Ramos (cell line): ENCODE data around the gene CCDC185.
"Not testable (repeated sequence)": the region's sequence is repeated elsewhere in the genome, so short reads cannot be mapped to it uniquely, and the experiment has no call there.

Experiments used
- in situ Hi-C: fragments of 300-500 bp; cut with MboI; formaldehyde crosslinking; loops from one replicate; pipeline ENCODE4 v1.14.3; 2022; ENCODE audit warnings: low sequenced_read_pairs; ENCODE audit not compliant: unreplicated experiment

CCDC185 gene

DNA sequence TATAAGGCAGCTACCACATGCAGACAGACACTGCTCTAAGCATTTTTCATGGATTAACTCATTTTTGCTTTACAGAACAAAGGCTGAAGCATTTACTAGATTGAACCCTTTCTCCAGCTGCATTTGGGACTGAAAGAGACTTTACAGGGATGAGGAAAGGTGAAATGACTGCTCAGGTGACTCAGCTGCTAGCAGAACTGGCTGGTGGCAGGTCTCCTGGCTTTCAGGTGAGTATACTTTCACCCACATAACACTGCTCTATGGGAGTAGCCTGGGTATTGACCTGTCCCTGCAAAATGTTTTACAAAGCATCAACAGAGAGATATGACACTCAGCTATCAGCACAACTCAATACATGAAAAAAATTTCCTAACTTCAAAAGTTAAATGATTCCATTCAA, 2.6 kb upstream of the CCDC185 start:
- in situ Hi-C loops = no loop called here

DNA sequence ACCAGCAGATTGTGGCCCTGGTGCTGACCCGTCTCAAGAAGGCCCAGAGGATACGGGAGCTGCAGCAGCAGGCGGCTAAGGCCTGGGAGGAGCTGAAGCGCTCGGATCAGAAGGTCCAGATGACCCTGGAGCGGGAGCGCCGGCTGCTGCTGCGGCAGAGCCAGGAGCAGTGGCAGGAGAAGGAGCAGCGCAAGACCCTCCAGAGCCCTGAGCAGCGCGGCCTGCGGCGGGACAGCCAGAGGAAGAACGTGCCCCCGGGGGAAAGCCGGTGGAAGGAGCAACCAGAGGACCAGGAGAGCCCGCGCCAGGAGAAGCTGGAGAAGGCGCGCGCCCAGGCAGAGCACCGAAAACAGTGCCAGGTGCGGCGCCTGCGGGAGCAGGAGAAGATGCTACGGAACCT, 1.0 kb downstream of the CCDC185 start:
- in situ Hi-C loops = no loop called here

DNA sequence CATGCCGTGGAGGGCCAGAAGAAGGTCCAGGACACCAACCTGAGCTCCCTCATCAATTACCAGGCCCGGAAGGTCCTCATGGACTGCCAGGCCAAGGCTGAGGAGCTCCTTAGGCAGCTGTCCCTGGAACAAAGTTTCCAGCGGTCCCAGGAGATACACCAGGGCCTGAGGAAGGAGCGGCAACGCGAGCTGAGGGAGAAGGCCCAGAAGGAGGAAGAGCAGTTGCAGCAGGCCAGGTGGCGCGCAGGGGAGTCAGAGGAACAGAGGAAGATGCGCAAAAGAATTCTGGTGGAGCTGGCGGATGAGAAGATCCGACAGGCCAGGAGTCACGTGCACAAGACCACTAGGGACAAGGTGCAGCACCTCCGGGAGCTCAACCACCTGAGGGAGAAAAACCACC, 1.5 kb downstream of the CCDC185 start:
- in situ Hi-C loops = no loop called here

DNA sequence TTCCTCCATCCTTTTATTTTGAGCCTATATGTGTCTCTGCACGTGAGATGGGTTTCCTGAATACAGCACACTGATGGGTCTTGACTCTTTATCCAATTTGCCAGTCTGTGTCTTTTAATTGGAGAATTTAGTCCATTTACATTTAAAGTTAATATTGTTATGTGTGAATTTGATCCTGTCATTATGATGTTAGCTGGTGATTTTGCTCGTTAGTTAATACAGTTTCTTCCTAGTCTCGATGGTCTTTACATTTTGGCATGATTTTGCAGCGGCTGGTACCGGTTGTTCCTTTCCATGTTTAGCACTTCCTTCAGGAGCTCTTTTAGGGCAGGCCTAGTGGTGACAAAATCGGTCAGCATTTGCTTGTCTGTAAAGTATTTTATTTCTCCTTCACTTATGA, 6.2 kb downstream of the CCDC185 start:
- in situ Hi-C loops = not testable (repeated sequence)

DNA sequence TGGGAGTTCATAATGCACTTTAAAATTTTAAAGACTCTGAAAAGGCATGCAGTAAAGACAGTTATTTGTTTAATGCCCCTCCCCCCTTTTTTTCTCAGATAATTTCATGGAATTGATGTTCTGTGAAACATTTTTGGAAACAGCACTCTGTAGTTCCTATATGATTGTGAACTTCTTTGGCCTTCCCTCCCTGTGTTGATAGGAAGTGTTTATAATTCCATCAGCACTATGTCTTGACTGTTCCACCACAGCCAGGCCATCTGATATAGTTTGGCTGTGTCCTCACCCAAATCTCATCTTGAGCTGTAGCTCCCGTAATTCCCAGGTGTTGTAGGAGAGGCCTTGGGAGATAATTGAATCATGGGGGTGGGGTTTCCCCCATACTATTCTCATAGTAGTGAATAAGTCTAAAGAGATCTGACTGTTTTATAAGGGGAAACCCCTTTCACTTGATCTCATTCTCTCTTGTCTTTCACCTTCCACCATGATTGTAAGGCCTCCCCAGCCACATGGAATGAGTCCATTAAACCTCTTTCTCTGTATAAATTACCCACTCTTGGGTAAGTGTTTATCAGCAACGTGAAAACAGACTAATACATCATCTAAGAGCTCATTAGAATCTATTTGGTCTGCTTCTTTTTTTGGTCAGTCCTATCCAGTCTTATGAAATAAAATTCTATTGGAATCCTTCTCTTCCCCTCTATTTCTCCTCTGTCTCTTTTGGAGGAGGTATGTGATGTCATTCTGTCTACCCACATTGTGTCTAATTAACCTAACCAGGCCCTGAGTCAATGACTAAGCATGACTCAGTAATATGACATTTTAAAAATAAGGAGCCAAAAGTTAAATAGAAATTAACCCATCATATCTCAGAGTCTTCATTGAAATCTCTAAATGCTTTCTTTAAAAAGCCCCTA, 8.9 kb downstream of the CCDC185 start:
- in situ Hi-C loops = no loop called here

DNA sequence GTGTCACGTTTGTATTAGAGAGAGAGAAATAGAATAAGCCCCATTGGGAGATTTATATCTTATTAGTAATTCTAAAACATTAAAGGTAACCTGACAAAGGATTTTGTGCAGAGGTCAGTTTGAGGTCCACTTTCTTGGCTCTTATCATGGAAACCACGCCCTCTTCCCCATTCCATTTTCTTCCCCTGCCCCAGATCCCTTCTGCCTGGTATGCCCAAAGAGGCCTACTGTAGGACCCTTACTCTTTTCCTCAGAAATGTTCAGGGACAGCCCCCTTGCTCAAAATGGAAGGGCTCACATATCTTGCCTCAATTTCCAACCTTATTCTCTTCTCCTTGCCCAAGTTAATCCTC, 9.6 kb downstream of the CCDC185 start:
- in situ Hi-C loops = no loop called here

DNA sequence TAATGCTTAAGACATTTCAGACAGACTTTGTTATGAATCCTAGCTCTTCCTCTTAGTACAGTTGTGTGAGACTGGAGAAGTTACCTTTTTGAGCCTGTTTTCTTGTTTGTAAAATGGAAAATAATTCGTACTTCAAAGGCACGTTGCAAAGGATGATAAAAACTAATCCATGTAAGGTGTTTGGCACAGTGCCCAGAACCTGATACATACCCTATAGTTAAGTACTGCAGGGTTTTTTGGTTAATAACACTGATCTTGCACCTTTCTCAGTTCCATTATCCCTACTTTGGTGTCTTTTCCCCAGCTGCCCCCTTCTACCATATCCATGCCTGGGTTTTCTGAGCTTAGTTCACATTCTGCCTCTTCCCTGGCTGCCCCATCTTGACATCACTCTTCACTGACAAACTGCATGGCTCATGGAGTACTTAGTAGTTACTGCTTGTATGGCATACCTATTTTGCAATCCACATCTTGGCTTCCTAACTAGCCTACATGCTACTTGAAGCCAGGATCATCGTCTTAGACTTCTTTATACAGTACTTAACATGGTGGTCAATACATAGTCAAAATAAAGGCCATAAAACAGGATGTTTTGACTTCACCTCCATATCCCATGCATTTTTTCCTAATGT, 10.1 kb downstream of the CCDC185 start:
- in situ Hi-C loops = no loop called here

DNA sequence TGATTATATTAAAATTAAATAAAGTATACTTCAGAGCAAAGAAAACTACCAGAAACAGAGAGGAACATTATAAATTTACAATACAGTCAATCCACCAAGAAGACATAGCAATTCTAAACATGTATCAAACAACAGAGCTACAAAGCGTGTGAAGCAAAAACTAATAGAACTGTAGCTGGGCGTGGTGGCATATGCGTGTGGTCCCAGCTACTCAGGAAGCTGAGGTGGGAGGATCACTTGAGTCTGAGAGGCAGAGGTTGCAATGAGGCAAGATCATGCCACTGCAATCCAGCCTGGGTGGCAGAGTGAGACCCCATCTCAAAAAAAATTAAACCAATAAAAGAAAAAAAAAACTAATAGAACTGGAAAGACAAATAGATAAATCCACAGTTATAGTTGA, 12.3 kb downstream of the CCDC185 start:
- in situ Hi-C loops = no loop called here

DNA sequence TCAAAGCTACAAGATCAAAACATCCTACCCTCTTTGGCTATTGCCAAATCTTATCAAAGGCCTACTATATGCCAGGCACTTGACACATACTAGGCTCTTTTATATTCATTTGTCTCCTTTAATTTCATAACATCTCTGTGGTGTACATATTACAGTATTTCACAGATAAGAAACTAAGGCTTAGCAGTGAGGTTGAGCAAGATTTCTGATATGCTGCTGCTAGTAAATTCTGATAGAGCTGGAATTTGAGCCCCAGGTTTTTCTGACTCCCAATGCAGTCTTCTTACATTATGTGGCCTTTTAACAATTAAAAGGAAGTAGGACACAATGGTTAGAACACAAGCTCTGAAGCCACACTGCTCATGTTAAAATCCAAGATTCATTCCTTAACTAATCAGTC, 16.8 kb downstream of the CCDC185 start:
- in situ Hi-C loops = no loop called here

DNA sequence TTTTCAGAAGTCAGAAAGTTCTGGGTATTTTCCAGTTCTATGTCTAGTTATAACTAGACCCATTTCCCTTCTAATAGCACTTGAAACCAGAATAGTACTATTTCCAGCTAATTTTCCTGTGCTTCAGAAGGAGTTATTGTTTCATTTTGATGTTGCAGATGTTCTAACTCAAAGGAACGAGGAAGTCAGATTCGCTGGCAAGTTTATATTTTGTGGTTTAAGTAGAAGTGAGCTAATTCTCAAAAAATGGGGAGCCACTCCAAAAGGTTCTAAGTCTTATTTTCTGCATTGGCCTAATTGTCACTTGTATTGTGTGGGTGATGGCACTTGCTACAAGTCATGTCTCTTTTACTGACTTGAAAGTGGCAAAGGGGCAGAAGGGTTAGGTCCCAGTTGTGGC, 18.1 kb downstream of the CCDC185 start:
- in situ Hi-C loops = no loop called here

DNA sequence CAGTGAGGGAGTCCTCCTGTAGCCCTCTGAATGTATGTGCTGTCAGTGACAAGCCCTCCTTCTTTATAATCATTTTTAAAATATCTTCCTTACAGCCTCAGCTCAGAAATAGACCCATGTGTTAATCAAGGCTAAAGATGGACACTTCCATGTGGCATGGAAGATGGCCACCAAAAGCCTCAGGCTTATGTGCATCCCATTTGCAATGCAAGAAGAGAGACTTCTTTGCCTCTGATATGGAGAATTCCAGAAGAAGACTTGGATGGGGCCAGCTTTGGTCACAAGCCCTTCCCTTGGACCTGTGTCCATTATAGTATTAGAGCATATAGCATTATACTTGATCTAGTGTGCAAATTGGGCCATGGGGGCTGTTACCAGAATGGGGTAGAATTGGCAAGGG, 18.5 kb downstream of the CCDC185 start:
- in situ Hi-C loops = no loop called here

DNA sequence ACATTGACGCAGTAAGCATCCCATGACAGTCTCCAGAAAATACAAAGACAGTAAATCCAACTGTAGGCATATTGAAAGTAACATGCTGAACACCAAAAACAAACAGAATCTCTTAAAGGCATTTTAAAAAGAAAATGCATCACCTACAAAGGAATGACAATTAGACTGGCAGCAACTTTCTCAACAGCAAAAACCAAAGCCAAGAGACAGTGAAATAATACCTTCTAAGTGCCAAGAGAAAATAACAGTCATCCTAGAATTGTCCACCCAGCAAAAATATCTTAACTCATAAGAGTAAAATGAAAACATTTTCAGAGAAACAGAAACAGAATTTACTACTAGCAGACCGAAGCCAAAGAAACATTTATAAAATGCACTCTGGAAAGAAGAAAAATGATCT, 20.0 kb downstream of the CCDC185 start:
- in situ Hi-C loops = no loop called here

DNA sequence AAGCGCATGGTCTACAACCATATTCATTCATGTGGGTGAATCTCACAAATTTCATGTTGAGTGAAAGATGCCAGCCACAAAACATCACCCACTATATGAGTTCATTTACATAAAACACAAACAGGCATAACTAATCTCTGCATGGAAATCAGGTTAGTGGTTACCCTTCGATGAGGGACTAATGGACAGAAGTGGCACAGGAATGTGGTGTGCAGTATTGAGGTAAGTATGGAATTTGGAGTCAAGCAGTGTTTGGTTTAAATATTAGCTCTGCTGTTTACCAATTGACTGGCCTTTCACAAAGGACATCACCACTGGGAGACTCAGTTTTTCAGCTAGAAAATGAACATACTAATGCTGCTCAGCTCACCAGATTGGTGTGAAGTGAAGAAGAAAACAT, 24.2 kb downstream of the CCDC185 start:
- in situ Hi-C loops = no loop called here

DNA sequence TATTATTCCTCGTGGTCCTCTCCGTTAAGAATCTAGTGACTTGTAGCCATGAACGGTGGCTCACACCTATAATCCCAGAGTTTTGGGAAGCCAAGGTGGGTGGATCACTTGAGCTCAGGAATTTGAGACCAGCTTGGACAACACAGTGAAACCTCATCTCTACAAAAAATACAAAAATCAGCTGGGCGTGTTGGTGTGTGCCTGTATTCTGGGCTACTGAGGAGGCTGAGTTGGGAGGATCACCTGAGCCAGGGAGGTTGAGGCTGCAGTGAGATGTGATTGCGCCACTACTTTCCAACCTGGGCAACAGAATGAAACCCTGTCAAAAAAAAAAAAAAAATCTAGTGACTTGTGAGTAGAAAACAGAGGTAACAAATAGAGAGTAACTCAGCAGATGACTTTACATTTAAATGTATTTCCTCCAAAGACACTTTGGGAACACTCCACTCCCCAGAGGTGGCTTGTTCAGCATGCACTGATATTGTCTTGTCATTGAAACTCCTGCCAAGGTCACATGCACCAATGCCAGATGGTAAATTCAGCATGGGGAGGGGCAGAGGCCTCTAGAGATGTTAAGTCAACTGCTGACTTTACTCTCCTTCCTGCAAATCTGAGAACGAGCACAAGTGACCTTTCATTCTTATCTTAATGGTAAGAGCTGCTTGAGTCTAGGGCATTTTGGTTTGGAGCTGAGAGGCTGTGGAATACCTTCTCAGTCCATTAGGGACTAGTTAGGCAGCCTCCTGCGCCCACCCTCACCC, 24.9 kb downstream of the CCDC185 start:
- in situ Hi-C loops = no loop called here

DNA sequence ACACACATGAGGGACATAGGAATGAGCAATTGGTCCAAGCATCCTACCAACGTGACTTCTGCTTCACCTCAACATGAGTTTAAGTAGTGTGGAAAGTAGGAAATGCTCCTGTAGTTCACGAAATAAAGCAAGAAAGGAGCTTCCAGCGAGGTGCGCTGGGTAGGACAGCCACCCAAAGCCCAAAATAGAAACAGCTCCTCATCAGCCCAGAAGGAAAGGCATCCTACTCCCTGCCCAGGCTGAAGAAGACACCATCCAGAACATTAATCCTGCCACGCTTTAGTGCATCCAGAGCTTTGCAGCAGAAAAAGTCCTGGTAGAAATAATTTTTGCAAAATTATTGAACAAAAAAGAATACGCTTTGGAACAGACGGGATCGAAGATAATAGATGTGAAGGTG, 25.9 kb downstream of the CCDC185 start:
- in situ Hi-C loops = no loop called here

DNA sequence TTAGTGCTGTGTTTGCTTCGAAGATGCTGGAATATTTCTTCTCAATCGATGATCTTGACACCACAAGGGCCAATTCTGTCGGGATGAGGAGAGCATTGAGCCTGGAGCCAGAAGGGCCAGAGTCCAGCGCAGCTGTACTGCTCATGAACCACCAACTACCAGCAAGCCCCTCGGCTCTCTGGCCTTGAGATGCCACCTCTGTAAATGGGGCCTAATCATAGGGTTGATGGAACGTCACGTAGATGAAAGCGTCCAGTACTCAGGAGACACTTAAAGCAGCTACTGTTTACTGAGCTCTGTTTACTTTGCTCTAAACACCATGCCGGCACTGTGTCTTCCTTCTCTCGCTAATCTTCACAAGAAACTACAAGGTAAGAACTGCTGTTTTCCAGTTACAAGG, 26.3 kb downstream of the CCDC185 start:
- in situ Hi-C loops = no loop called here

DNA sequence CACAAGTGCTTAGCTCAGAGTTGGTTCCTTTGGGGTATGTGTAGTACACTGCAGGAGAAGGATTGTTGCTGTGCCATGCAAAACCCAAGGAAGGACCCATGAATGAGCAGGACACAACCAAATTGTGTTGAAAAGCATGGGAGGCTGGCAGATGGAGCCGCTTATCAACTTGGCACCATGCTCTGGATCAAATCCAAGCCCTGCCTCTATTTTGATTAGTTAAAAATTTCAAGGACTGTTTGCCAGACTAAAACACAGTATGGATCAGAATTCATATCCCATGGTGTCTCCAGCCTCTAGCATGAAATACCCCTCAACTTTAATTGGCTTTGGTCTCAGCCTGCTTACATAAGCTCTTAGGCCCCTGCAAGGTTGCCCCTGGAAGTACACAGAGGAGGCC, 27.8 kb downstream of the CCDC185 start:
- in situ Hi-C loops = no loop called here

DNA sequence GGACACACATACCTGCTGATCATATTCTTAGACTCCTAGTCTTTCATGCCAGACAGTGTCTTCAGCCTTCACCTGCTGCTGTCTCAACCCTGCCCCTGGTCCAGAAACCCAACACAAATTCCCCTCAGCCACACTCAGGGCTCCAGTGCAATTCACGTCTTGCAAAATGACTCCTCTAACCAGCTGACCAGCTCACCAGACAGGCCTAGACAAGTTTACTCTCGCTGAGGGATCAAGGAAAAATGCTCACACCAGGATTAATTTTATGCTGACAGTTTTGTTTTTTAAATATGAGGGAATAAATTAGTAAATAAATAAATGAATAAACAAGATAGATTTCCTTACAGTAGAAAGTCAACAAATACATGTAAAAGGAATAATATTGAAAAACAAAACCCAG, 28.5 kb downstream of the CCDC185 start:
- in situ Hi-C loops = no loop called here

DNA sequence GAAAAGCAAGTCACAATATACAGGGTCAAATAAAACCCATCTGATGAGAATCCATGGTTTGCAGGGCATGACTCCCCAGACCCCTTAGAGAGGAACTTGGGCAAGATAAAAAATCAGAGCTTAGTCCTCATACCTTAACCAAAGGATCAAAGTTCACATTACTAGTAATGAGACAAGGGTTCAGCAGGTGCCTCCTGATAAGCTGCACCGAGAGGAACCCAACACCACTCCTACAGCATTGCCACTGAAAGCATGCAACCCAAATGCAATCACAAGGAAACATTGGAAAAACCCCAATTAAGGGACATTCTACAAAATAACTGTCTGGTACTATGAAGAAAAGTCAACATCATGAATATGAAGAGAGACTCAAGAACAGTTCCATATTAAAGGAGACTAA, 29.7 kb downstream of the CCDC185 start:
- in situ Hi-C loops = no loop called here

DNA sequence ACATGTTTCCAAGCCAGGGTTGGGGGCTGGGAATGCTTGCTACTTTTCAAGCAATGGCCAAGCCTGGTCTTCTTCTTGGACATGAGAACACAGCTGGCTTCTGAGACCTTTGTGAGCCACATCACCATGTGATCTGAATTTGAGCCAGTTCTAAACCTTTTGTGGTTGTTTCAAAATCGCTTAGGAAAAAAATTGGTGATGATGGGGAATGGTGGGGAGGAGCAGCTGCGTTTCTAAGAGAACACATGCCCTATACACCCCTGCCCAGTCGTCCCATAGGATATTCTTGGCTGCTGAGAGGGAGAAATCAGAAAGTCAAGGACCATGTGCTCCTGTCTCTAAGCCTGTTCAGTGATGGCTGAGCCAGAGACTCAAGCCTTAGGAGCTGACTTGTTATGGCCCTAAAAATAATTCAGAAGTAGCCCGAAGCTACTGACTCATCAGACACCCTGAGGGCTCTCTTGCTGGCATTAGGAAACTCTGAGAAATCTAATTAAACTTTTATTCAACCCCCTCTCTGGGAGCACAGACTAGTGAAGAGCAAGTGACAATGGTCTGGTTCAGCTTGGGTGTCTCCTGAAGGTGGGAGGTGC, 30.5 kb downstream of the CCDC185 start:
- in situ Hi-C loops = no loop called here

DNA sequence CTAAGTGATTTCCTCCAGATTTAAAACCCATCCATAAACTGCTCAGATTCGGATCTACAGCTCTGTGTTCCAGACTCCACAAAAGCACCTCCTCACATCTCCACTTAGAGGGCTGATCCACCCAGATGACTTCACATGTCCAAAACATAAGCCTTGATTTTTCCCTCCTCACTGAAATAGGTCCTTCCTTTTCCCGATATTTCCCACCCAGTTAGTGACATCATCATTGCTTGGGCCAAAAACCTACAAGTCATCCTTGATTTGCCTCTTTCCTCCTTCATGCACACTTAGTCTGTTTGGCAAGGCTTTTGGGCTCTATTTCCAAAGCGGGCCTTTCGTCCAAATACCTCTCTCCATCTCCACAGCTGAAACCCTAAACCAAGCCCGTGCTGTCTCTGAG, 32.3 kb downstream of the CCDC185 start:
- in situ Hi-C loops = no loop called here
